Measurements from ENCODE around the gene CPN1. TPM values are rescaled to one million over a fixed set of nuclear protein-coding genes. Genes with fewer than 3 reads are reported as not detected.

Gene CPN1
- total RNA-seq, 1 donor from 2014 or later, result not detected

GRCh38 chr10:100076750-100077149 is 4.9 kb downstream of the CPN1 start:
- DNase-seq, result no peak

- DNase-seq, result no peak
Observed at GRCh38 chr10:100075426-100076220, 6.0 kb downstream of the CPN1 start.

GRCh38 chr10:100072514-100072913 is 9.2 kb downstream of the CPN1 start:
- no peak for DNase-seq

GRCh38 chr10:100071529-100071928 is 10.1 kb downstream of the CPN1 start:
- DNase-seq, result no peak

- DNase-seq, result no peak
Observed at GRCh38 chr10:100067466-100067865, 14.2 kb downstream of the CPN1 start.

GRCh38 chr10:100065084-100065660 is 16.5 kb downstream of the CPN1 start:
- no peak for DNase-seq

- DNase-seq, result no peak
Observed at GRCh38 chr10:100061401-100061800, 20.3 kb downstream of the CPN1 start.

- no peak for DNase-seq
Observed at GRCh38 chr10:100057948-100058347, 23.7 kb downstream of the CPN1 start.

GRCh38 chr10:100053686-100054460 is 27.8 kb downstream of the CPN1 start:
- no peak for DNase-seq

- peak; percentile 92 for DNase-seq
Observed at GRCh38 chr10:100046021-100046486, 35.6 kb downstream of the CPN1 start.

- peak; percentile 5 for DNase-seq
Observed at GRCh38 chr10:100045592-100045991, 36.1 kb downstream of the CPN1 start.

- peak; percentile 56 for DNase-seq
Observed at GRCh38 chr10:100043796-100044195, 37.9 kb downstream of the CPN1 start.

- peak; percentile 36 for DNase-seq
Observed at GRCh38 chr10:100043344-100043743, 38.3 kb downstream of the CPN1 start.

GRCh38 chr10:100041306-100042002 is 40.2 kb downstream of the CPN1 start:
- DNase-seq, result no peak

- DNase-seq, result peak; percentile 38
Observed at GRCh38 chr10:100038561-100039071, 43.1 kb downstream of the CPN1 start.

GRCh38 chr10:100037758-100038315 is 43.8 kb downstream of the CPN1 start:
- DNase-seq, result peak; percentile 12

GRCh38 chr10:100036850-100037249 is 44.8 kb downstream of the CPN1 start:
- DNase-seq, result no peak

- DNase-seq, result no peak
Observed at GRCh38 chr10:100033766-100034418, 47.8 kb downstream of the CPN1 start.

GRCh38 chr10:100027416-100027815 is 54.3 kb downstream of the CPN1 start:
- no peak for DNase-seq

- no peak for DNase-seq
Observed at GRCh38 chr10:100025576-100025975, 56.1 kb downstream of the CPN1 start.

- DNase-seq, result no peak
Observed at GRCh38 chr10:100024748-100025147, 56.9 kb downstream of the CPN1 start.

- no peak for DNase-seq
Observed at GRCh38 chr10:100022403-100022802, 59.3 kb downstream of the CPN1 start.
